Astrocyte (in vitro differentiated cells and primary cell): Measurements from ENCODE around the gene SSBP3.

Experiments
- EZH2 ChIP-seq: IDR thresholded peaks from 2 replicates; pipeline ENCODE4 v1.6.1; 2012; ENCODE audit warnings: mild to moderate bottlenecking, low read length, inconsistent platforms; ENCODE audit not compliant: insufficient read depth
- TF ChIP-seq, protein P1 (sequence below): IDR thresholded peaks from 2 replicates; pipeline ENCODE4 v1.5.1; 2011; ENCODE audit warnings: low read depth, mild to moderate bottlenecking, inconsistent platforms, low read length, moderate library complexity; ENCODE audit not compliant: insufficient read depth

DNA sequence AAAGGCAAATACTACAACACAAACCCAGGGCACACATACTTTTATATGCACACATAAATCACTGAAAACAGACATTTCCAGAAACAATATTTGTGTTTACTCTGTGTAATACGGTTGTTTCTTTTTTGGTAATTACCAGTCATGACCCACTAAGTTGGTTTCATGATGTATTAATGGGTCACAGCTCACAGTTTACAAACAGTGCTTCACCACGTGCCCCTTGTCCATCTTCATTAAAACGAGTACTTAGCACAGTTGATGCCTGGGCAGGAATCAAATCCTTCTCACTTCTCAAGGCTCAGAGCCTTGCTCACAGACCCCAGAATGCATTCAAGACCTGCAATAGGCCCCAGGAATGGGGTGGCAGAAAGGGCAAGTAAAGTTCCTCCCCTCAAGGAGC lies 13.8 kb downstream of the SSBP3 start:
- TF ChIP-seq, protein P1, sequence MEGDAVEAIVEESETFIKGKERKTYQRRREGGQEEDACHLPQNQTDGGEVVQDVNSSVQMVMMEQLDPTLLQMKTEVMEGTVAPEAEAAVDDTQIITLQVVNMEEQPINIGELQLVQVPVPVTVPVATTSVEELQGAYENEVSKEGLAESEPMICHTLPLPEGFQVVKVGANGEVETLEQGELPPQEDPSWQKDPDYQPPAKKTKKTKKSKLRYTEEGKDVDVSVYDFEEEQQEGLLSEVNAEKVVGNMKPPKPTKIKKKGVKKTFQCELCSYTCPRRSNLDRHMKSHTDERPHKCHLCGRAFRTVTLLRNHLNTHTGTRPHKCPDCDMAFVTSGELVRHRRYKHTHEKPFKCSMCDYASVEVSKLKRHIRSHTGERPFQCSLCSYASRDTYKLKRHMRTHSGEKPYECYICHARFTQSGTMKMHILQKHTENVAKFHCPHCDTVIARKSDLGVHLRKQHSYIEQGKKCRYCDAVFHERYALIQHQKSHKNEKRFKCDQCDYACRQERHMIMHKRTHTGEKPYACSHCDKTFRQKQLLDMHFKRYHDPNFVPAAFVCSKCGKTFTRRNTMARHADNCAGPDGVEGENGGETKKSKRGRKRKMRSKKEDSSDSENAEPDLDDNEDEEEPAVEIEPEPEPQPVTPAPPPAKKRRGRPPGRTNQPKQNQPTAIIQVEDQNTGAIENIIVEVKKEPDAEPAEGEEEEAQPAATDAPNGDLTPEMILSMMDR, result no peak
- TF ChIP-seq EZH2, result no peak
